HG03175 (cell line): ENCODE measurements around the gene LCE2A.
"Not testable (repeated sequence)": the region's sequence is repeated elsewhere in the genome, so short reads cannot be mapped to it uniquely, and the experiment has no call there.

Source experiments
- ATAC-seq: cut with Tn5 transposase; IDR thresholded peaks from one replicate; pipeline ENCODE4 v1.9.1; 2021; ENCODE audit warnings: mild to moderate bottlenecking, moderate library complexity; ENCODE audit not compliant: unreplicated experiment

The LCE2A gene, protein sequence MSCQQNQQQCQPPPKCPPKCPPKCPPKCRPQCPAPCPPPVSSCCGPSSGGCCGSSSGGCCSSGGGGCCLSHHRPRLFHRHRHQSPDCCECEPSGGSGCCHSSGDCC

DNA sequence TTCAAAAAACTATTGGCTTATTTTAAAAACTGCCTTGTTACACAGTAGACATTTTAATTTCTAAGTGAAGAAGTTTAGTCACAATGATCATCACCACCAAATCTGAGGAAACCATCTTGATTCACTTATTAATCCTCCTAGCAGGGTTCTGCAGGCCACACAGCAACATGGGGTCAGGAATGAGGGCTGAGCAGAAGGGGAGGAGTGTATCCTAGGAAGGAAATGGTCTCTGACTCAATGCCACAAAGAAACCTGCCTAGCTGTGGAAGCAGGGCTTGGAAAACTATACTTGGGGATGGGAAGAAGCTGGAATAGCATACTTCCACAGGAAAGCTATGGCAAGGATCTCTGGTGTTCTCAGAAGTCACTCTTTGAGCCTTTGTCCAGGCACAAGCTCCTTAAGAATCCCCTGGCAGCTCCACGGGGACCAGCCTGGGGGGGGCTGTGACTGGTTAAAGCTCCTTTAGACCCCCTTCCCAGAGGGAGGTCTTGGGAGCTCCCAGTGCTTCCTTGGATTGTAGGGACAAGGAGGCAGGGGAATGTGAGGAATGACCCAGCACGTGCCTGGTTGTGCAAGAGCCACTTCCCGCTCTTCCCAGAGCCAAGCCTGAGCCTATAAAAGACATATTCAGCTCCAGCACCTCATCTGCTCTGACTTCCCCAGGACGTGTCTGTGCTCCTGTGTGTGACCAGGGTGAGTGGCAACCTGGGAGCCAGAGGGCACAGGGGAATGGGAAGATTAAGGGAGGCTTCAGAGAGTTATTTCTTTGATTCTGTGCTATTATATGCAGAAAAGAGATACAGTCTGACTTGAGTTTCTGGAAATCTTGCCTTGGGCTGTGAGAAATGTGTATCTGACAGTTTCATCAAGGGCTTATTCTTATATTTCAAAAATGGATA lies at the start of gene LCE2A:
Gene LCE2A, plus strand, starts transcription at position 645 of the 900 bp plus-strand sequence. CDS start 557 bp downstream, outside the sequence.
- ATAC-seq = no peak

DNA sequence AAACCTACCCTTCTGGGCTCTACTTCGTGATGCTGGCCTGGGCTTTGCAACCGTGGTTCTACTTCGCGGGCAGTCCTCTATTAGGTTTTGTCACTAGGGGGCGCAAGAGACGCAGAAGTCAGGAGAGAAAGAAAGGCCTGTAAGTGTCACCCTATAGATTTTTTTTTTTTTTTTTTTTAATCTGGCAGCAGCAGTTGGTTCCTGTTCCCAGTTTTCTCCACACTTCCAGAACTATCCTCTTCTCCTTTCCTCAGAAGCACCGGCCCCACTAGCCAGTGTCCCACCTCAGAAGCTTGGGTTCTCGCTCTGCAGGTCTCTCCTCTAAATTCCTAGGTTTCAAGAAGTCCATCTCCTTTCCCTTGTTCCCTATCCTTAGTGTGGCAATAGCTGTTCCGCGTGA lies 44.0 kb upstream of the LCE2A start:
- ATAC-seq = no peak

DNA sequence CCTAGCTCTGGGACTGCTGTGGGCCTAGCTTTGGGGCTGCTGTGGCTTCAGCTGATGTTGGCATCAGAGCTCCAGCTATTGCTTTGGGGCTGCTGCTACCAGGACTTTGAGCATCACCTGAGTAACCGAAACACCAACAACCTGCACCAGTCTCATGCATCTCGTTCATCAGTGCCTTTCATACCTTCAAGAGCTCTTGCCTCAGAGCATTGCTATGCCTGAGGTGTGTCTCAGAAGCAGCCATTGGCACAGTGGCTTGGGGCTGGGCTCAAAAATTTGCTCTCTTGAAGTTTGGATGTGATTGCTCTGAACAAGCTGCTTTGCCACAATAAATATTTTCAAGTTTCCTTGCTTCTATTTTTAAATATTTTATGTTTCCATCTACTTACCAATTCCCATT lies 41.7 kb upstream of the LCE2A start:
- no peak for ATAC-seq

DNA sequence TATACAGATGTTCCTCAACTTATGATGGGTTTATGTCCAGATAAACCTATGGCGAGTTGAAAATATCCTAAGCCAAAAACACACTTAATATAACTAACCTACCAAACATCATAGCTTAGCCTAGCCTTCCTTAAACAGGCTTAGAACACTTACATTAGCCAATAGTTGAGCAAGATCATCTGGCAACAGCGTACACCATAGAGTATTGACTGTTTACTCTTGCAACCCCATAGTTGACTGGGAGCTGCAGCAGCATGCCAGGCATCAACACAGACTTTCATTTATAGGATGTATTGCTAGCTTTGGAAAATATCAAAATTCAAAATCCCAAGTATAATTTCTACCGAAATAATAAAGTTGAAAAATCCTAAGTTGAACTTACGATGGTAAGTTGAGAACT lies 40.5 kb upstream of the LCE2A start:
- ATAC-seq = no peak

DNA sequence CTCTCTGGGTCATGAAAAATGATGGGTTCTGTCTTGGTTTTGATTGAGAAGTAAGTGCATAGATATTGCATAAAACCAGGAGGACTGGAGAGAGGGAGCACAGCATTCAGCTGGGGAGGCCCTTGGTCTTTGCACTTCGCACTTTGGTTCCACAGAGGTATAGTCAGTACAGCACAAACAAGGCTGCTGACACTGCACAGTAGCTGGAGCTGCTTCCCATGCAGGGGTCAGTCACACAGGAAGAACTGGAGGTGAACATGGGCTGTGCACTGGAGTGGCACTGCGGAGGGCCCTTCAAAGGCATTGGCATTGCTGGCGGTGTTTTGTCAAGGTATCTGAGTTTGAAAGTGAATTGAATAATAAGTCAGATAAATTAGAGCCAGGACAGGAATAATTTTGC lies 39.5 kb upstream of the LCE2A start:
- ATAC-seq = no peak

DNA sequence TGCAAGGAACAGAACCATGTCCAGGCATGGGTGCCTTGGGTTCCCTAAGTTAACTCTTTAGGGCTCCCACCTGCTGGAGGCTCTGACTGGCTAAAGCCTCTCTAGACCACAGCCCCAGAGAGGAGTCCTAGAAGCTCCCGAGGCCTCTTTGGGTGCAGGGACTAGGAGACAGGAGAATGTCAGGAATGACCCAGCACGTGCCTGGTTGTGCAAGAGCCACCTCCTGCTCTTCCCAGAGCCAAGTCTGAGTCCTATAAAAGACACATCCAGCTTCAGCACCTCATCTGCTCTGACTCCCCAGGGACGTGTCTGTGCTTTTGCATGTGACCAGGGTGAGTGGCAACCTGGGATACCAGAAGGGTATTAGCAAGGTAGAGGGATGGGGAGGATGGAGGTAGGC lies 35.0 kb upstream of the LCE2A start, which contains the start of gene LCE2D:
Gene LCE2D, plus strand, starts transcription at position 283 of the 400 bp plus-strand sequence. CDS start 726 bp downstream, outside the sequence.
- no peak for ATAC-seq

DNA sequence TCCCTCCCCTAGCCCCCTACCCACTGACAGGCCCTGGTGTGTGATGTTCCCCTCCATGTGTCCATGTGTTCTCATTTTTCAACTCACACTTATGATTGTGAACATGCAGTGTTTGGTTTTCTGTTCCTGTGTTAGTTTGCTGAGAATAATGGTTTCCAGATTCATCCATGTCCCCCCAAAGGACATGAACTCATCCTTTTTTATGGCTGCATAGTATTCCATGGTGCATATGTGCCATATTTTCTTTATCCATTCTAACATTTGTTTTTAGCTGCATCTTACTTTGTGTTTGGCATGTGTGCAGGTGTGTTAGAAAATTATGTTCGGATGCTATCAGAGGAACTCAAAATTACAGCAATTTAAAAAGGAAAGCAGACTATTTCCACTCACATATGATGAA lies 32.0 kb upstream of the LCE2A start:
- ATAC-seq = not testable (repeated sequence)

DNA sequence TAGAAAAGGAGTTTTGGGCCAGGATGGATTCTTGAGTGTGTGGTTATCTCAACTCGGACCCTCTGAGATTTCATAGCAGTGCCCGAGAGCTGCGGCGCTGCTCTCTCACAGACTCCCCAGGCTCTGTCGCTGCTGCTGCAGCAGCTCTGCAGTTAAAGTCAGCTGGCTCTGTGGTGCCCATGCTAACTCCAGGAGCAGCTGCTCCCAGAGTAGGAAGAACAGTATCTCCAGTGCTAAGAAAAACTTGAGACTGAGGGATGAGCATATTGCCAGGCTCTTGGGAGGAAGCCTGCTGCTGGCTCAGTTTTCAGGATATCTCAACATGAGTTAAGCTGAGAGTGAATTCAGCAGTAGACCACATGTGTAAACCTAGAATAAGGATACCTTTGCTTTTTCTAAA lies 30.5 kb upstream of the LCE2A start:
- no peak for ATAC-seq

DNA sequence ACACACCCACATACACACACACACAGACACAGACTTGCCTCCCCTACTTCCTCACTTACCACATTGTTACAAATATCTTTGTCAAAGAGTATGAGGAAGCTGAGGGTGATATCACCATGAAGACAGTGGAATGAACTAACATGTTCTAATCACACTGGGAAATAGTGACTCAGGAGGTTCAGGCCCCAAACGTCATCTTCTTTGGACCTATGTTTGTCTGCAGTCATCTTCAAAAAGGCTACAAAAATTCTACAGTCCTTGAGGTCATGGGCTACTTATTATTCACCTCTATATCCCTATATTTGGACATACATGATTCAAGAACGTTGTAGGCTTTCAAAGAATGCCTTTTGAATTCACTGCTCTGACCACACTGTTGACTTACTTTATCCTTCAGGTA lies 25.1 kb upstream of the LCE2A start:
- no peak for ATAC-seq

DNA sequence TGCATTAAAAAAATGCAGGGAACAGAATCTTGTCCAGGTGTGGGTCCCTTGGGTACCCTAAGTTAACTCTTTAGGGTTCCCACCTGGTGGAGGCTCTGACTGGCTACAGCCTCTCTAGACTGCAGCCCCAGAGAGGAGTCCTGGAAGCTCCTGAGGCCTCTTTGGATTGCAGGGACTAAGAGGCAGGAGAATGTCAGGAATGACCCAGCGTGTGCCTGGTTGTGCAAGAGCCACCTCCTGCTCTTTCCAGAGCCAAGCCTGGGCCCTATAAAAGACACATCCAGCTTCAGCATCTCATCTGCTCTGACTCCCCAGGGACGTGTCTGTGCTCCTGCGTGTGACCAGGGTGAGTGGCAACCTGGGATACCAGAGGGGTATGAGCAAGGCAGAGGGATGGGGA lies 23.2 kb upstream of the LCE2A start, which contains the start of gene LCE2C:
Gene LCE2C, plus strand, starts transcription at position 297 of the 400 bp plus-strand sequence. CDS start 737 bp downstream, outside the sequence.
- ATAC-seq = not testable (repeated sequence)

DNA sequence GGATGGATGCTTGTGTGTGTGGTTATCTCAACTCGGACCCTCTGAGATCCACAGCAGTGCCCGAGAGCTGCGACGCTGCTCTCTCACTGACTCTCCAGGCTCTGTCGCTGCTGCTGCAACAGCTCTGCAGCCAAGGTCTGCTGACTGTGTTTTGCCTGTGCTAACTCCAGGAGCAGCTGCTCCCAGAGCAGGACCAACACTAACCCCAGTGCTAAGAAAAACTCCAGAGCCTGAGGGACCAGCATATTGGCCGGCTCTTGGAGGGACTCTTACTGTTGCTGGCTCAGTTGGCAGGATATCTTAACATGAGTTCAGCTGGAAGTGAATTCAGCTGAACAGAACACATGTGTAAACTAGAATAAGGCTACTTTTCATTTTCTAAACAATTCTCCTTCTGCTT lies 18.7 kb upstream of the LCE2A start:
- no peak for ATAC-seq

DNA sequence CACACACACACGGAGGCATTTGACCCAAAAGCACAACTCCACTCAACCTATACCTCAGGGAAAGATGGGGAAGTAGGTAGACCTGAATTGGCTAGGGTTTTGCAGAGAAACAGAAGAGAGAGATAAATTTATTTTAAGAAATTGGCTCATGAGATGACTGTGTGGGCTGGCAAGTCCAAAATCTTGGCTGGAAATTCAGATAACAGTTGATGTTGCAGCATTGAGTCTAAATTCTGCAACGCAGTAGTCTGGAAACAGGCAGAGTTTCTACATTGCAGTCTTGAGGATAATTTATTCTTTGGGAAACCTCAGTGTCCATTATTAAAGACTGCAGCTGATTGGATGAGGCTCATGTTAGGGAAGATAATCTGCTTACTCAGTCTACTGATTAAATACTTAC lies 16.5 kb upstream of the LCE2A start:
- ATAC-seq = no peak

DNA sequence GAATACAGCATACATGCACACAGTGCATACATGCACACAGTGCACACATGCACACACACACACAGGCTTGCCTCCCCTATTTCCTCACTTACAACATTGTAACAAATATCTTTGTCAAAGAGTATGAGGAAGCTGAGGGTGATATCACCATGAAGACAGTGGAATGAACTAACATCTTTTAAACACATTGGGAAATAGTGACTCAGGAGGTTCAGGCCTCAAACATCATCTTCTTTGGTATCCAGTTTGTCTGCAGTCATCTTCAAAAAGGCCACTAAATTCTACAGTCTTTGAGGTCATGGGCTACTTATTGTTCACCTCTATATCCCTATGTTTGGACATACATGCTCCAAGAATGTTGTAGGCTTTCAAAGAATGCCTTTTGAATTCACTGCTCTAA lies 14.3 kb upstream of the LCE2A start:
- no peak for ATAC-seq

DNA sequence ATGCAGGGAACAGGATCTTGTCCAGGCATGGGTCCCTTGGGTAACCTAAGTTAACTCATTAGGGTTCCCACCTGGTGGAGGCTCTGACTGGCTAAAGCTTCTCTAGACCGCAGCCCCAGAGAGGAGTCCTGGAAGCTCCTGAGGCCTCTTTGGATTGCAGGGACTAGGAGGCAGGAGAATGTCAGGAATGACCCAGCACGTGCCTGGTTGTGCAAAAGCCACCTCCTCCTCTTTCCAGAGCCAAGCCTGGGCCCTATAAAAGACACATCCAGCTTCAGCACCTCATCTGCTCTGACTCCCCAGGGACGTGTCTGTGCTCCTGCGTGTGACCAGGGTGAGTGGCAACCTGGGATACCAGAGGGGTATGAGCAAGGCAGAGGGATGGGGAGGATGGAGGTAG lies 12.3 kb upstream of the LCE2A start, which contains the start of gene LCE2B:
Gene LCE2B, plus strand, starts transcription at position 301 of the 400 bp plus-strand sequence. CDS start 721 bp downstream, outside the sequence.
- not testable (repeated sequence) for ATAC-seq

DNA sequence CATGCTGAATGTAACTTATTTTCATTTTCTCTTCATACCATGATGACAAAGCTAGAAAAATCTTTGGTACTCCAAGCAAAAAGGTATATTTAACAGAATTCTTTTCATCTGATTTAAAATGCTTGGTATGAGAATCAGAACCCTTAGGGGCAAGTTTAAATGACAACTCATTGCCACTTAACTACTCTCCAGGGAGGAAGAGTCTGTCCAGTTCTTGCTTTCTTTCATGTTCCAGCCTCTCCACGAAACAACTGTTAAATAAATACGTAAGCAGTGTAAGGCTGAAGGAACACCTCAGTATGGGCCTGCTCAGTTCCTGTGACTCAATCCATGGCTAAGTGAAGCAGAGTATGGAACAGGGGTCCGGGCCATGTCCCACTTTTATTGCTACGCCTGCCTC lies 1.6 kb downstream of the LCE2A start:
- ATAC-seq = no peak

DNA sequence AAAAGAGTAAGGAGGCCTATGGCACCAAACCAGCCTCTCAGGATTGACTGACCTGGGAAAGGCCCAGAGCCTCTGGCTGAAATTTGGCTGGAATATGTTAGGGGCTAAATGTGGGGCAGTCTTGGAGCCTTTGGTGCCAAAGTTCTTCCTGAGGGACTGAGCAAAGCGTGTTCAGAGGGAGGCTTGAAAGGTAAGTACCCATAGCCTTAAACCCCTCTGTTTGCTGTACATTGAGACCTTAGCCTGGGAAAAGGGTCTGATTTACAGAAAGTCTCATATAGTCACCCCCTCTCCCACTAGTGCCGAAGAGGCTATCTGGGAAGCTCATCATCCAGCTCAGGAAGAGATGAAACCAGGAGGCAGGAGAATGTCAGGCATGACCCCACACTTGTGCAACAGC lies 9.7 kb downstream of the LCE2A start, which contains the start of gene LCE4A:
Gene LCE4A, plus strand, starts transcription at position 301 of the 400 bp plus-strand sequence. CDS start 916 bp downstream, outside the sequence.
- ATAC-seq = no peak

DNA sequence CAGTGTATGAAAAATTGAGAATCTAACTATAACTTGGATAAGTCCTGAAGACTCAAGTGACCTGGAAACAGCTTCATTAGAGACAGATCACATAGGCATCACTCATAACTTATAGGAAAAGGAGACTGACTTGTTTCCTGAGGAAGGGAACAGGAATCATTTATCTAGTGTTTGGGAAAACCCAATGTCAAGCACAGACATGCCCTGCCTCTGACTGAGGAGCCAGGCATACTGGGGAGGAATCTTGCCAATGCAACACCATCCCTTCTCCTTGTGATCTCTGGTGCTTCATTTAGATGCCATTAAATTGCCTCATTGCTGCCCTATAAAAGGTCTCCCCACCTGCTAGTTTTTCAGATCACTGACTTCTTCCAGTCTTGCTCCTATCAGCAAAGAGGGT lies 20.1 kb downstream of the LCE2A start:
- no peak for ATAC-seq

DNA sequence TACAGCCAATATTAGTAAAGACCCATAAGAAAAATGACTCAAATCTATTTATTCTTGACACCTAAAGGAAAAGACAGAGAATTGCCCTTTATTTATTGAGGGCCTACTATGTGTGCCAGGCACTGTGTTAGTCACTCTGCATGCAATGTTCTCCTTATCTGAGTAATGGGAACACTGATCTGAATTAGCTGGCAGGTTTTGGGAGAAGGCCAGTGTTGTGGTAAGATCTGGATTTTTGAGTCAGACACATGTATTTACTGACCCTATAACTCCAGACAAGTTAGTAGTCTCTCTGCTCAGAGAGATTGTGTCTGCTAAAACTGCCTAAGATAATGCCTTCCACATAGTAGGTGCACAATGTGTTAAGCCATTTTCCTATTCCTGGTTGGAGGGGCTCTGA lies 27.1 kb downstream of the LCE2A start:
- no peak for ATAC-seq

DNA sequence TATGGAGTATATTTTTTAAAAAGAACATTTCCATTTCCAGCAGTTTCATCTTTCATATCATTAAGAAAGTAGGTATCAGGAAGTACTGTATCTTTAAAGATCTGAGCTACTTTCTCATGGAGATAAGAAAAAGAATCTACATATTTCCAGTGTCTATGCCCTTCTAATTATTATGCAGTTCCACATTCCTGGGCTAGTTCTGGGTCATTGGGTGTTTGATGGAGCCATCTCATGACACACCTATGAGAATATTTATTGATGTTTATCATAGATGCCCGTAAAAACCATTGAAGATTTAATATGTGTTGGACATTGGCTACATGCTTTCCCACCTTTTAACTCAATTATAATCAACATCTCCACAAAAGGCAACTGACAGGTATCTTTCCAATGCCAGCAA lies 30.8 kb downstream of the LCE2A start:
- ATAC-seq = no peak

DNA sequence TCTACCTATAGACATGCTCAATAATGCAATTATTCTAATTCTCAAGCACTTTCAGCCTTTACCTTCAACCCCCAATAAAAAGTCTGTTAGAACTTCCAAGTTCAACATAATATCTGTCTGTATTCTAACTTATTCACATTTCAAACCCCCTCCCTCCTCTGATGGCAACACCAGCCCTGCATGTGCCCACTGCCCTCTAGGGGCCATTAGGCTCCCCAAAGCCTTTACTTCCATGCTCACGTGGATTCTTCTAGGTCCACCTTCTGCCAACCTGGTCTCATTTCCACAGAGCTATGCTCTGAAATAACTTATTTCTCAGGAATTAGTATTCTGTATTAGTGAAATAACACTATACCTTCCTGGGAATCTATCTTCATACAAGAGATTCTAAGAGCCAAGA lies 37.5 kb downstream of the LCE2A start:
- no peak for ATAC-seq

DNA sequence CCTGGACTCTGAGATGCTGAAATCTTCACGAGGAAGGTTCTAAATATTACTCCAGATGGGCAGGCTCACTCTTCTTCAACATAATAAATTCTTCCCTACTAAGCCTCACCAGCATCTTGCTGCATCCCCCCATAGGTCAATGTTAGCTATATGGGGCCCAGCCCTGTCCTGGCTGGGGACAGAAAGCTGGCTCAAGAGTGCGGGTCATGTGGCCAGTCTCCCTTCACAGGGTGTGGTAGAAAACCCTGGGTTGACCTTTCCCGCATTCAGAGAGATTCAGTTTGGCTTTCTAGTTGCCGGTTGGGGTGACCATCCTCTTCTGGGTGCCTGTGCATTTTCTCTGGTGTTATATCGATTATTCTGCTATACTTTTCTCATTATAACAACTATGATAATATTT lies 39.9 kb downstream of the LCE2A start:
- ATAC-seq = no peak

DNA sequence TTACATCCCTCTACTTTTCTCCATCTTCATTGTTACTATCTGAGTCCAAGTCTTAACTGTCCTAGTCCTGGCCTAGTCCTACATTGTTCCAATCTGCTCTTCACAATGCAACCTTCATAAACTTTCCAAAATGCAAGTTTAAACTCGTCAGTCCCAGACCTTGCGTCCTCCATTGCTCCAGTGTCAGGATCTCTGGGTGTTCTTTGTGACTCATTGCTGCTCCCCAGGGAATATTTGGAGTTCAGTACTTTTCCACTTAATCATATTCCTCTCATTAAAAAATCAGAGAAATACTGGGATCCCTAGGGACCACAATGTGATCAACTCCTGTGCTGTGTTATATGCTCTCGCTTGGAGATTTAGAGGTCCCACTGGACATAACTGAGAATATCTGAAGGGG lies 41.7 kb downstream of the LCE2A start:
- ATAC-seq = no peak
